GM19395 (cell line): Measurements from ENCODE around the gene ZBTB14.
A peak's percentile ranks its signal among the peaks of the same experiment; 100 is the strongest.

ENCODE experiments used
- ATAC-seq: cut with Tn5 transposase; IDR thresholded peaks from one replicate; pipeline ENCODE4 v1.9.1; 2021; ENCODE audit warnings: mild to moderate bottlenecking, moderate library complexity; ENCODE audit not compliant: unreplicated experiment

ZBTB14 gene, protein sequence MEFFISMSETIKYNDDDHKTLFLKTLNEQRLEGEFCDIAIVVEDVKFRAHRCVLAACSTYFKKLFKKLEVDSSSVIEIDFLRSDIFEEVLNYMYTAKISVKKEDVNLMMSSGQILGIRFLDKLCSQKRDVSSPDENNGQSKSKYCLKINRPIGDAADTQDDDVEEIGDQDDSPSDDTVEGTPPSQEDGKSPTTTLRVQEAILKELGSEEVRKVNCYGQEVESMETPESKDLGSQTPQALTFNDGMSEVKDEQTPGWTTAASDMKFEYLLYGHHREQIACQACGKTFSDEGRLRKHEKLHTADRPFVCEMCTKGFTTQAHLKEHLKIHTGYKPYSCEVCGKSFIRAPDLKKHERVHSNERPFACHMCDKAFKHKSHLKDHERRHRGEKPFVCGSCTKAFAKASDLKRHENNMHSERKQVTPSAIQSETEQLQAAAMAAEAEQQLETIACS

DNA sequence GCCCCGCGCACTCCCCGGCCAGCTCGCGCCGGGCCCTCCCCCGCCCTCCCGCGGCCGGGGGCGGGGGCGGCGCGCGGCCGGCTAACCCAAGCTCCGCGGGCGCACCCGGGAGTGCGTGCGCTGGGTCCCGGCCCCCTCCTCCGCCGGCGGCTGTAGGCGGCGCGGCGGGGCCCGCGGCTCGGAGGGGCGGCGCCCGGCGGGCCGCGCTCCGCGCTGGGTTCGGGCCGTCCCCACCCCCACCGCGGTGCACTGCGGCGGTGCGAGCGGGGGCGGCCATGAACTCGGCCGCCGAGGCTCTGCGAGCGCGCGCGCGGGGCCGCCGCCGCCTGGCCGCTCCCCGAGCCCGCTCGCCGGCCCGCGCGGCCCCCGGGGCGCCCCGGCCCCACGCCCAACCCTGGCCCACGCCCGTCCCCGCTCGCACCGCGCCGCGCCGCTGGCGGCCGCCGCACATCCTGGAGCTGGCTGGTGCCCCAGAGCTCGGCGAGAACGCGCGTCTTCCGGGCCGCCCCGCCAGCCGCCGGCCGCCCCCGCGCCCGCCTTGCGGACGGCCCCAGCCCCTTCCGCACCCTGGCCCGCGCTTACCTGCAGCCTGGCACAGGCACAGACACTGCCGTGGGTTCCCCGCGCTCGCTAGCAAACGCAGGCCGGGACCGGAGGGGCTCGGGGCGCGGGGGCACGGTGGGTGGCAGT lies at the start of gene ZBTB14:
ZBTB14 (minus strand) TSS at position 496 of the 690 bp plus-strand sequence. CDS start 2,480 bp downstream, outside the sequence.
- ATAC-seq = peak; percentile 31

DNA sequence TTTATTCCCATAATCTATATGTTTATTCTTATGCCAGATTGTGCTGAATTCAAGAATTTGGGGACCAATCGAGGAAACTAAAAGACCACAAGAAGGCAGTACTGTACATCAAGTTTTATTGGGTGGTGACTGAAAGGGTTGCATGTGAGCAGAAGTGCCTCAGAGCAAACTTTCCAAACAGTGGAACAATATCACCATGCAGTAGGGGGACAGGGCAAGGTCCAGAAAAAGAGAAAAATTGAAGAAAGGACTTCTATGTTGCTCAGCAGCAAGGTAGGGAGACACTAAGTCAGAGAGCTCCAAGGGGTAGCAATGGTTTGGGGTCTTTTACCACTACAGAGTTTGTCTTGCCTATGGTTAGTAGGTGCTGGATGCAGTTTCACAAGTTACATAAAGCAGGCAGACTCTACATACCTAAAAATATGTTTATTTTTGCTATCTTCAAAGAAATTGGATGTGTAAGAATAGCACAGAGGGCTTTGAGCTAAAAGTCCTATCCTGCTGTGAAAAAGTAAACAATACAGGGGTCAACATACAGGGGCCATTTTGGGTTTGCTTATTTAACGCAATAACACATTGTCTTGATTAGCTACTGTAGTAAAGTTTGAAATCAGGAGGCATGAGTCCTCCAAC lies 43.8 kb upstream of the ZBTB14 start:
- no peak for ATAC-seq

DNA sequence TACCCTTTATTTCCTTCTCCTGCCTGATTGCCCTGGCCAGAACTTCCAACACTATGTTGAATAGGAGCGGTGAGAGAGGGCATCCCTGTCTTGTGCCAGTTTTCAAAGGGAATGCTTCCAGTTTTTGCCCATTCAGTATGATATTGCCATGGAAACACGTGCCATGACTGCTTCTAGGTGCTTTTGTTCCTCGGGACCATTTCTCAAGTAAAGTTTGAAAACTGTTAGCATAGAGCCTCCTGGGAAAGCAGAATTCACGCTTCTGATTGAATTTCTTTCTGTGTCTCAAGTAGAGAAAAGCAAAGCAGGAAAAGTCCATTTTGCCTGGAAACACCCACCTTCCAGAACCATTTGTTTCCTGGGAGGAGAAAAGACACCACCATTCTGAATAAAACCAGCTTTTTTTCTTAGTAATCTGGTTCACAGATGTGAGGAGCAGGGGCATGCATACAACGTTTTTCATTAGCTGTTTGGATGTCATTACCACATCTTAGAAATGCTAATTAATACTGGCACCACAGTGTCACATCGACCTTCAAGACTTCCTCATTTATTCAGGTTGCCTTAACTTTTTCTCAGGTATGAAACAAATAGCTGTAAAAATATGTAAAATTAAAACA lies 39.0 kb upstream of the ZBTB14 start:
- no peak for ATAC-seq

DNA sequence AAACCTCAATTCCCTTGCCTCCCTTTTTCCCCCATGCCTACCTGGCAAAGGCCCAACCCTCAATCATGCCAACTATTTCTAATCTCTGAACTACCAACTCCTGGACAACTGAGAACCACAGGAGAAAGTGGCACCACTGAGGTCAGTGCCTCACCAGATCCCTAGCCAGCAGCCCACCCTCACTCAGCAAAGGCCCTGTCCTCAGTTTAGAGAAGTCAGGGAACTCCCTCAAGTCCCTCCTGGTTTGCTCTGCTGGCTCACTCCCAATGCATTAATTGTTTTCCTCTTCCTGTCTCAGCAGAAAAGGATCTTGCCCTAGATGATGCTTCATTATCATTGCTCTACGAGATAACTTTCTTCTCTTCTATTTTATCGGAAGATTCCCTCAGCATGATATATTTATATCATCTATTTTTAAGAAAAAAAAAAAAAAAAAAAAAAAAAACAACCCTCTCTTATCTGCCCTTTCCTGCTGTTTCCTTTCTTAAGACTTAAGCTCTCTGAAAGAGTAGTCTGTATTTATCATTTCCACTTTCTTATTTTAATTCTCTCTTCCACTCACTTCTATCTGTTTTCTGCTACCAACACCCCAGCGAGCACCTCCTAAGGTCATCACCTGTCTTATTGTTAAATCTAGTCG lies 22.7 kb upstream of the ZBTB14 start:
- no peak for ATAC-seq

DNA sequence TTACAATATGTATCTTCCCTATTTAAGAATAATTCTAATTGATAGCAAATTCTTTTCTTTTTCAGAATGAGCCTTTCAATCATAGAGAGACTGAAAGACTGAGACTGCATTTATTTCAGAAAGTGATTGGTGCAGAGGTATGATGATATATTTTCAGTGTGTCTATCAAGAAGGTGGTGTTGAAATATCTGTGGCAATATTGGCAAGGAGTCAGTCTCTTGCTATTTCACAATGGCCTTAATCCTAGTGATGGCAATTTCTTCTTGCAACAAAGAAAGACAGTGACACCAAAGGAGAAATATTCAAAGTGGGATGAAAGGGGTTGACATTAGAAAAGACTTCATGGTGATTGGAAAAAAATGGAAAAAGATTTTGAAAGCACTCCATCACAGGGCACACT lies 21.7 kb upstream of the ZBTB14 start:
- ATAC-seq = no peak

DNA sequence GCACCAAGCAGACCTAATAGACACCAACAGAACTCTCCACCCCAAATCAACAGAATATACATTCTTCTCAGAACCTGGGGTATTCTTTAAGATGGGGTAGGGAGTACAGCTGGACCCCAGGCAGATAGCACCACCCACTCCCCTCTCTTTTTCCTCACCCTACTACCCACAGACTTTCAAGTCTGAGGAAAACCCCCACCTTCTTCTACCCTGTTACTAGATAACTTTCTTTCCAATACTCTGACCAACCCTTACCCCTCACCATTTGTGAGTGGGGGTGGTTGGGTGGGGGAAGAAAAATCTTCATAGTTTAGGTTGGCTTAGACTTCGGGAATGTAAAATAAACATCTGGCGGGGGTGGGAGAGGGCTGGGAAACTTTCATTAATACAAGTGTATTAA lies 20.3 kb upstream of the ZBTB14 start:
- no peak for ATAC-seq

DNA sequence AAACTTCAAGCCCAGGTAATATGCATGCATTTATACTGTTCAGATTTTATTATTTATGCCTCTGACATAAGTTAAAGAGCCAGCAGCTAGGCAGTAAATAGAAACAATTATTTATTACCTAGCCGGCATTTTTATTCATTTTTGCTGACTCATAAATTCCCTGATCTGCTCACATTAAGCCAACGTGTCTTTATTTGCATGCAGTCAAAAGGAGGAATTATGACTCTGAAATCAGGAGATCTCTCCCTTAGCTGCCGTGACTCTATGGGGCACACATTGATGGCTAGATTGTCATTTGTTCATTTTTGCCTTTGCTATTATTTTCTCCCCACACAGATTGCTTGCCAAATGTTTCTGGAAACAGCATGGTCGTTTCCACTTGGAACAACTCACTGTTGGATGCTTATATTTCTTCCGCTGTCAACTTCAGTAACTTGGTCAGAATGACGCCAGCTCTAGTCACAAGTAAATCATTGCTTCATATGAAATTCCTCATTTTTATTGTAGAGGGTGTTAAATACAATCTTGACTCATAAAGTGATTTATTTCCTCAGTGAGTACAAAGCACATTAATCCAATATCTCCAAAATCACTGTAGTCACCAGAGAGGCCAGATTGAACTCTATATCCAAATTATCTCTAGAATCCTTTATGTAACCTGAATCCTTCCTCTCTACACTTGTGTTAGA lies 15.9 kb upstream of the ZBTB14 start:
- ATAC-seq = no peak

DNA sequence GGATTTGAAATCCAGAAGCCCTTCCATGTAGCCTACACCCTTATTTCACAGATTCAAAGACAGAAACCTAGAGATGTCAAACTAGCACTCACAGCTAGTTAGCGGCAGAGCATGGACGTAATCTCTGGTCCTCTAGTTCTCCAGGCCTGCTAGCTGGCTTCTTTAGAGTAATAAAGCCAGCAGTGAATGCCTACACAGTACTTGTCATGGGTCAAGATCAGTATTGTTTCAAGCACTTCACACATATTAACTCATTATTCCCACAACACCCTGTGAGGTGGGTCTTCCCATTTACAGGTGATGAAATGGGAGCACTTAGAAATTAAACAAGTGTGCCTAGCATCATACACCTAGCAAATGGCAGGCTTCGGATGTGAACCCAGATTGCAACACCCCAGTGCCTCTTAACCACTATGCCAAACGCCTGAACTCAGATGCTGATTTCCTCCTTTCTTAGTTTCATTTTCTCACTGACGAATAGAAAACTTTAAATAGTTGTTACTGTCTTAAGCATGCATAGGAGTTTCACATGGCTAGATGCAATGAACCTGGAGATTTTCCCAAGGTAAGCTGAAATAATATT lies 14.5 kb upstream of the ZBTB14 start:
- peak; percentile 98 for ATAC-seq

DNA sequence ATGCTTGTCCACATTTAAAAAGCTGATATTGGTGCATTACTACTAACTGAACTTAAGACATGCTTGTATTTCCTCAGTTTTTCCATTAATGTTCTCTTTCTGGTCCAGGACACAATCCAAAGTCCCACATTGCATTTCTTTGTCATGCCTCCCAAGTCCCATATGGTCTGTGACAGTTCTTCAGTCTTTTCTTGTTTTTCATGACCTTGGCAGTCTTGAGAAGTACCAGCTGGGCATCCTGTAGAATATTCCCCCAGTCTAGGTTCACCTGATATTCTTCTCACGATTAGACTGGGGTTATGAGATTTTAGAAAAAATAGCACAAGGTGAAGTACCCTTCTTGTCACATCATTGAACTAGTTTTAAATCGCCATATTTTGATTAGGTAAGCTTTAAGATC lies 10.3 kb upstream of the ZBTB14 start:
- ATAC-seq = no peak

DNA sequence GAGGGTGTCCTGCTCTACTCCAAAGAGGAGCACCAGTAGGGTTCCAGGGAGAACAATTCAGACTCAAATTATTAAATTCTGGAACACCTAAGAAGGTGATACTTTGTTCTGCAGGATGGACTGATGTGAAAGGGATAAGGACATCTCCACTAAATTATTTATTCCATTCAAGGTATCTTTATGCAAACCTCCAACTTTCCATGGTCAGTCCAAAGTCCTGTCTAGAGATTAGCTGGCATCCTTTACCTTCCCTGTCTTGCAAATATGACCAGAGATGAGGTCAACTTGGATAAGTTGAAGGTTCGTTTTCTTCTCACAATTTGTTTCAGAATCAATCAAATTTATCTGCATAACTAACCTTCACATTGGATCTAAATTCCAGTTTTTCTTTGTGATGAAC lies 8.7 kb upstream of the ZBTB14 start:
- ATAC-seq = no peak

DNA sequence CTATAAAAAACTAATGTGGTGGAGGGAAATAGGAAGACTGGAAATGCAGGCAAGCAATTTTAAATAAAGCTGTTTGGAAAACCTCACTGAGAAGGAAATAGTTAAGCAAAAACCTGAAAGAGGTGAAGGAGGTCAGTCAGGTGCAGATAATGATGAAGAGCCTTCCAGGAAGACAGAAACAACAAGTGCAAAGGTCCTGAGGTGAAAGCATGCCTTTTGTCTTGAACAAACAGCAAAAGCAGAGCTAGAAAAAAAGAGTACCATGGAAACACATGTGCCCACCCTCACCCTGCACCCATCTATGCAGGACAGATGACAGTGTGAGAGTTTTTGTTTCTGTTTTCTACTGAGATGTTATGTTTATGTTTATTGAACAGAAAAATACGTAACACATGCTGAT lies 8.1 kb upstream of the ZBTB14 start:
- no peak for ATAC-seq

DNA sequence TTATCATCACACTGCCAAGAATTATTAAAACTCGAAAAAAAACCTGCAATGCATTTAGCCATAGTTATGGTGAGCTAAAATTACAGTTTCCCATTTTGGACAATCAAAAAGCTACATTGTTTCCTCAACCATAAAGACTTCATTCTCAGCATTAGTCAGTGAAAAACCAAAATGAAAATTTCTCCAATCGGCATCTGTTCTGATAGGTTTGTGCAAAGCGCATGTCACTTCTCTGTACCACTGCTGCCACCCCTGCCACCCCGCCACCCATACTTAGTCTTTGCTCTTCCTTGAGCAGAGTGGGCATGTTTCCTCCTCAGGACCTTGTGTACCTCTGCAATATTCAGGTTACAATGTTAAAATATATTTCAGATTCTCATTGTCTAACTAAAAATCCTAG lies 7.1 kb upstream of the ZBTB14 start:
- no peak for ATAC-seq

DNA sequence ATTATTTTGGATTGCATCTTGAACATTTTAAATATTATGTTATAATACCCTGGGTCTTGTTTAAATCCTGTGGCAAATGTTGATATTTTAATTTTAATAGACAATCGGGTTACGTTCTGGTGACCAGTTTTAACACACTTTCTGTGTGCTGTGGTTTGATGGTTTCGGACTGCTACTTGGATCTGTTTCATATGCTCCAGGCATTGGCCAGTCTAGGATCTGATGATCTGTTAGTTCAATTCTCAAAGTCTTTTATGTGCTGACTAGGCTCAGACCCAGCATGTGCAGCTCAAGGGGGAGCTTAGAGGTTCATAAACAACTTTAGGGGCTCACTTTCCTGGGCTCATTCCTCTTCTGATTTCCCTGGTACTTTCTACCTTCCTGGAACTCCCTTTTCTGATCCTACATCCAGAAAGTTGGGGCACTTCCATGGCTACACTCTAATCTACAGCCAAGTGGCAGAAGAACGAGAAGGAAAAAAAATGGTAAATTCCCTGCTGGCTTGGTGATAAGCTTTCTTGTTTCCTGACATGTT lies 5.0 kb upstream of the ZBTB14 start:
- no peak for ATAC-seq

DNA sequence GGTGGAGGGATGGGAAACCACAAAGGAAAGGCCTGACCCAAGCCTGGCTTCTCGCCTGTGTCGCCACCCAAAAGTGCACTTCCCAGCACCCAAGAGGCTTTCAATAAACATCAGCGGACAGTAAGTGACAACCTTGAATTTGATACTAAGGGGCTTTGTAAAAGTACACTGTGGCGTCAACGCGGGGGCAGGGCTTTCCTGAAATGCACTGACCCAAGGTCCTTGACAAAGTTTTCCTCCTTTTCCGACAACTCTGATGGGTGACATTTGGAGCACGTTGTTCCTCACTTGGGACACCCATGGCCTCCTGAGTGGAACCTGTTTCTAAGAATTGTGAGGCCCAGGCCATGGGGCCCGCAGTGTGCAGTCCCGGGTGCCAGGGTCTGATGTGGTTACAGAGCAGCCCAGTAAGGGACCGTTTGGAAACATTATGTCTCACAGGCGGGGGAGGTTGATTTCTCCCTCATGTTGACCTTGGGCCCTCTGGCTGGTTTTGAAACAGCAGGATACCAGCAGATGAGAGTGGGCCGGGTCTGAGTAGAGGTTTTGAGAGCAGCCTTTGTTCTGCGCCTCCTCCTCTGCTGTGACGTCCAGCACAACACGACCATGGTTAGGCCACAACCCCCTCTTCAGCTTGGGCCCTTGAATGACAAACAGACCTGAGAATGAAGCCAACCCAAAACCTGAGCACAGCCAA lies 2.8 kb upstream of the ZBTB14 start:
- no peak for ATAC-seq

DNA sequence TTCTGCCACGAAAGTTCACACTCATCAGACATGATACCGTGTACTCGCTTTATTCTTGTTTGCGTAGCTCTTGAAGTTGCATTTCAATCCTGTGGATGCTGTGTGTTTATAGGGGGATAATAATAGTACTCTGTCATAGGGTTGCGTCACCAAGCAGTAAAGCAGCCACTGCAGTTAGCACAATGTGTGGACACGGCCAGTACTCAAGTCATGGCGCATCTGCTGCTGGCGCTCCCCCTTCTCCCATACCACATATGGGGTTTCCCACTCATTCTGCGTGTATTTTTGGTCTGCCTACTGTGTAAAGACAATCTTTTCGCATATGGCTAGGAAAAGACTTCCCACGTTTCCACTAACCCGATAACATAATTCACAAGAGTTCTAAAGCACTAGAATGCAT lies 2.1 kb upstream of the ZBTB14 start:
- ATAC-seq = no peak

DNA sequence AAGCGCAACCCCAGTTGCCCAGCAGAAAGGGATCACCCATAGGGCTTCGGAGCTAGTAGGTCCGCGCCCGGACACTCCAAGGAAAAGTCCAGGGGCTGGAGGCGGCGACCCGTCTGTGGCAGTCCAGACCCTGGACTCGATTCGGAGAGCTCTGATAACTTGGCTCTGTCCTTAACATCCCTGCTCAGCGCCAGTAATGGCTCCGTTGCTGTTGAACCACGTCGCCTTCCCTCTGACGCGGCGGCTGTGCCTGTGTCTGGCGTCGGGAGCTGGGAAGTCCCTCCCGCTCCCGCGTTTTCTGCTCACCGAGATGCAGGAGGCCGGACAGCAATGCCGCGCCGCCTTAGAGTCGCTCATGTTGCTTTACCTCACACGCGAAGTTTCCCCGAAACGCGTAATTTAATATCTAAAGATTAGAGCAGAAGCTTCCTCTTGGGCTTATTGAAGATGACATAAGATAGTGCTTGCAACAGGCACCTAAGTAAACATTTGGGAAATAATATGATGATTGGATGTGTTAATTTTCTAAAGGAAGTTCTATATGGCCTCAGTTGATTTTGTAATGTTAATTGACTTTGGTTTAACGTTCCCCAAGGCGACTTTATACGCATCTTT lies 1.3 kb upstream of the ZBTB14 start:
- peak; percentile 19 for ATAC-seq

DNA sequence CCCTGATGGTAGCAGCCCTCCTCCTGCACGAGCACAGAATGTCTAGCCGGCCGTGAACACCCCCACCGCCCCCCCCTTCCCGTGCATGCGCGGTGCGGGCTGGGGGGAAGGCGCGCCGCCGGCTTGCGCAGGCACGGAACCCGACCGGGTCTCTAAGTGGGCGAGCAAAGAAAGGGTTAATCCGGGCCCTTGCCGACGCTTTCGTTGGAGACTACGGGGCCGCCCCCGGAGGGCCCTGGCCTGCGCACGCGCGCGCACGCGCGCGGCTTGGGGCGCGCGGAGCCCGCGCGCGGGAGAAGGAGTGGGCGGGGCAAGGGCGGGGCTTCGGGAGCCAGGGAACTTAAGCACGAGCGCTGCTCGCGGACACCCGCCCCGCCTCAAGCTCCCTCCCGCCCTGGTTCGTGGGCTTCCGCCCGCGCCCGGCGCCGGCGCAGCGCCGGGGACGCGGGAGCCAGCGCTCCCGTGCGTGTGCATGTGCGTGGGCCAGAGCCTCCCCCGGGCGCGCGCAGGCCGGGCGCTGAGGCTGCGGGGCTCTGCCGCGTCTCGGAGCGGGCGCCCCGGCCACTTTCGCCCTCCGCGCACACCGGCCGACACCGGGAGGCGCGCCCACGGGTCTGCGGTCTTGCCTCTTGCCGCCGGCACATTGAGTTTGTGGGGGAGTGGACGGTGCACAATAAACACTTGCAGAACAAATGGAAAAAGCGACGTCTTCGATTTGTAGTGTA lies 617 bp upstream of the ZBTB14 start:
- ATAC-seq = peak; percentile 73
